ENCODE results near the gene ANKRD18B.
"Not testable (repeated sequence)": the region's sequence is repeated elsewhere in the genome, so short reads cannot be mapped to it uniquely, and the experiment has no call there.

ANKRD18B gene

GRCh38 chr9:33588876-33589275 lies 64.8 kb downstream of the ANKRD18B start:
- H3K9ac ChIP-seq (ENCODE audit: low read length); H3K9me3 ChIP-seq (ENCODE audit: low read length); H3K4me1 ChIP-seq (ENCODE audit: insufficient read depth, low read length); H3K36me3 ChIP-seq (ENCODE audit: insufficient read depth, low read length); H3K4me3 ChIP-seq (ENCODE audit: low read depth in 1 of 2, low read length in 2 of 2); H3K27ac ChIP-seq (ENCODE audit: low read depth, low read length); H3K27me3 ChIP-seq (ENCODE audit: control insufficient read depth in 1 of 2, insufficient read depth in 2 of 2, low read length in 2 of 2): not testable (repeated sequence)

- H3K27ac ChIP-seq (ENCODE audit: low read depth, low read length); H3K4me3 ChIP-seq (ENCODE audit: low read depth in 1 of 2, low read length in 2 of 2); H3K27me3 ChIP-seq (ENCODE audit: control insufficient read depth in 1 of 2, insufficient read depth in 2 of 2, low read length in 2 of 2); H3K9ac ChIP-seq (ENCODE audit: low read length); H3K9me3 ChIP-seq (ENCODE audit: low read length); H3K36me3 ChIP-seq (ENCODE audit: insufficient read depth, low read length); H3K4me1 ChIP-seq (ENCODE audit: insufficient read depth, low read length): not testable (repeated sequence)
Measured at GRCh38 chr9:33590857-33591256, 66.8 kb downstream of the ANKRD18B start.

GRCh38 chr9:33596974-33597373 lies 72.9 kb downstream of the ANKRD18B start:
- not testable (repeated sequence) for H3K27me3 ChIP-seq (ENCODE audit: control insufficient read depth in 1 of 2, insufficient read depth in 2 of 2, low read length in 2 of 2); H3K4me3 ChIP-seq (ENCODE audit: low read depth in 1 of 2, low read length in 2 of 2); H3K36me3 ChIP-seq (ENCODE audit: insufficient read depth, low read length); H3K9ac ChIP-seq (ENCODE audit: low read length); H3K9me3 ChIP-seq (ENCODE audit: low read length); H3K27ac ChIP-seq (ENCODE audit: low read depth, low read length); H3K4me1 ChIP-seq (ENCODE audit: insufficient read depth, low read length)

- H3K36me3 ChIP-seq (ENCODE audit: insufficient read depth, low read length); H3K4me1 ChIP-seq (ENCODE audit: insufficient read depth, low read length); H3K27ac ChIP-seq (ENCODE audit: low read depth, low read length); H3K9me3 ChIP-seq (ENCODE audit: low read length); H3K4me3 ChIP-seq (ENCODE audit: low read depth in 1 of 2, low read length in 2 of 2); H3K9ac ChIP-seq (ENCODE audit: low read length); H3K27me3 ChIP-seq (ENCODE audit: control insufficient read depth in 1 of 2, insufficient read depth in 2 of 2, low read length in 2 of 2): not testable (repeated sequence)
Measured at GRCh38 chr9:33597386-33597785, 73.3 kb downstream of the ANKRD18B start.

GRCh38 chr9:33598796-33599379 lies 74.8 kb downstream of the ANKRD18B start:
- not testable (repeated sequence) for H3K4me3 ChIP-seq (ENCODE audit: low read depth in 1 of 2, low read length in 2 of 2); H3K27ac ChIP-seq (ENCODE audit: low read depth, low read length); H3K36me3 ChIP-seq (ENCODE audit: insufficient read depth, low read length); H3K27me3 ChIP-seq (ENCODE audit: control insufficient read depth in 1 of 2, insufficient read depth in 2 of 2, low read length in 2 of 2); H3K4me1 ChIP-seq (ENCODE audit: insufficient read depth, low read length); H3K9ac ChIP-seq (ENCODE audit: low read length); H3K9me3 ChIP-seq (ENCODE audit: low read length)

- H3K4me1 ChIP-seq (ENCODE audit: insufficient read depth, low read length); H3K9me3 ChIP-seq (ENCODE audit: low read length); H3K27ac ChIP-seq (ENCODE audit: low read depth, low read length); H3K4me3 ChIP-seq (ENCODE audit: low read depth in 1 of 2, low read length in 2 of 2); H3K27me3 ChIP-seq (ENCODE audit: control insufficient read depth in 1 of 2, insufficient read depth in 2 of 2, low read length in 2 of 2); H3K9ac ChIP-seq (ENCODE audit: low read length); H3K36me3 ChIP-seq (ENCODE audit: insufficient read depth, low read length): not testable (repeated sequence)
Measured at GRCh38 chr9:33600911-33601310, 76.9 kb downstream of the ANKRD18B start.

GRCh38 chr9:33604249-33604648 lies 80.2 kb downstream of the ANKRD18B start:
- not testable (repeated sequence) for H3K4me1 ChIP-seq (ENCODE audit: insufficient read depth, low read length); H3K27me3 ChIP-seq (ENCODE audit: control insufficient read depth in 1 of 2, insufficient read depth in 2 of 2, low read length in 2 of 2); H3K27ac ChIP-seq (ENCODE audit: low read depth, low read length); H3K9ac ChIP-seq (ENCODE audit: low read length); H3K36me3 ChIP-seq (ENCODE audit: insufficient read depth, low read length); H3K9me3 ChIP-seq (ENCODE audit: low read length); H3K4me3 ChIP-seq (ENCODE audit: low read depth in 1 of 2, low read length in 2 of 2)

GRCh38 chr9:33604936-33605335 lies 80.9 kb downstream of the ANKRD18B start:
- not testable (repeated sequence) for H3K27ac ChIP-seq (ENCODE audit: low read depth, low read length); H3K4me3 ChIP-seq (ENCODE audit: low read depth in 1 of 2, low read length in 2 of 2); H3K4me1 ChIP-seq (ENCODE audit: insufficient read depth, low read length); H3K9ac ChIP-seq (ENCODE audit: low read length); H3K36me3 ChIP-seq (ENCODE audit: insufficient read depth, low read length); H3K9me3 ChIP-seq (ENCODE audit: low read length); H3K27me3 ChIP-seq (ENCODE audit: control insufficient read depth in 1 of 2, insufficient read depth in 2 of 2, low read length in 2 of 2)

GRCh38 chr9:33611358-33611757 lies 87.3 kb downstream of the ANKRD18B start:
- no peaks in the 10 kb centered on the region for H3K36me3 ChIP-seq (ENCODE audit: insufficient read depth, low read length)
- no peak overlapping the region for H3K27ac ChIP-seq (ENCODE audit: low read depth, low read length)
- H3K27me3 ChIP-seq (ENCODE audit: control insufficient read depth in 1 of 2, insufficient read depth in 2 of 2, low read length in 2 of 2) = no peaks in the 10 kb centered on the region
- no peak overlapping the region for H3K9ac ChIP-seq (ENCODE audit: low read length)
- no peaks in the 10 kb centered on the region for H3K9me3 ChIP-seq (ENCODE audit: low read length)
- no peak overlapping the region for H3K4me3 ChIP-seq (ENCODE audit: low read depth in 1 of 2, low read length in 2 of 2)
- H3K4me1 ChIP-seq (ENCODE audit: insufficient read depth, low read length) = no peaks in the 10 kb centered on the region

- not testable (repeated sequence) for H3K27me3 ChIP-seq (ENCODE audit: control insufficient read depth in 1 of 2, insufficient read depth in 2 of 2, low read length in 2 of 2); H3K27ac ChIP-seq (ENCODE audit: low read depth, low read length); H3K9ac ChIP-seq (ENCODE audit: low read length); H3K9me3 ChIP-seq (ENCODE audit: low read length); H3K4me3 ChIP-seq (ENCODE audit: low read depth in 1 of 2, low read length in 2 of 2); H3K4me1 ChIP-seq (ENCODE audit: insufficient read depth, low read length); H3K36me3 ChIP-seq (ENCODE audit: insufficient read depth, low read length)
Measured at GRCh38 chr9:33612410-33612809, 88.4 kb downstream of the ANKRD18B start.

GRCh38 chr9:33614001-33614687 lies 90.1 kb downstream of the ANKRD18B start:
- Histone ChIP-seq H3K4me1 (ENCODE audit: insufficient read depth, low read length) (peaks cover 12% of the 10 kb centered on the region), H3K9ac (ENCODE audit: low read length) (no peak overlapping the region), H3K27ac (ENCODE audit: low read depth, low read length) (no peak overlapping the region), H3K27me3 (ENCODE audit: control insufficient read depth in 1 of 2, insufficient read depth in 2 of 2, low read length in 2 of 2) (no peaks in the 10 kb centered on the region), H3K36me3 (ENCODE audit: insufficient read depth, low read length) (no peaks in the 10 kb centered on the region), H3K4me3 (ENCODE audit: low read depth in 1 of 2, low read length in 2 of 2) (no peak overlapping the region), H3K9me3 (ENCODE audit: low read length) (no peaks in the 10 kb centered on the region)

- not testable (repeated sequence) for H3K4me3 ChIP-seq (ENCODE audit: low read depth in 1 of 2, low read length in 2 of 2); H3K27ac ChIP-seq (ENCODE audit: low read depth, low read length); H3K36me3 ChIP-seq (ENCODE audit: insufficient read depth, low read length); H3K27me3 ChIP-seq (ENCODE audit: control insufficient read depth in 1 of 2, insufficient read depth in 2 of 2, low read length in 2 of 2); H3K9me3 ChIP-seq (ENCODE audit: low read length); H3K9ac ChIP-seq (ENCODE audit: low read length)
- H3K4me1 ChIP-seq (ENCODE audit: insufficient read depth, low read length) = peaks cover 12% of the 10 kb centered on the region
Measured at GRCh38 chr9:33618370-33618769, 94.3 kb downstream of the ANKRD18B start.
